ENCODE results near the gene PCCA. TPM values are rescaled to one million over a fixed set of nuclear protein-coding genes. Genes with fewer than 3 reads are reported as not detected.
"Not testable (repeated sequence)": the region's sequence is repeated elsewhere in the genome, so short reads cannot be mapped to it uniquely, and the experiment has no call there.

Gene PCCA
- total and polyA plus RNA-seq, 4 experiments from 2014 or later, result 4.4 to 9.7 (median 7.4) TPM

- intact Hi-C loops (cut with micrococcal nuclease), result no loop called here
- POLR2A ChIA-PET (ENCODE audit: partially characterized antibody), result no interaction called here
- Mint-ChIP-seq H3K27ac (no peak overlapping the region), H3K9me3 (peaks cover 0 to 8% (median 1%) of the 10 kb centered on the region in 8 donors), H3K36me3 (peaks cover 16 to 37% of the 10 kb centered on the region in 2 donors), H3K4me3 (no peak overlapping the region), H3K4me1 (no peaks in the 10 kb centered on the region), H3K27me3 (no peaks in the 10 kb centered on the region)
- Histone ChIP-seq H3K27ac (ENCODE audit: low read depth, low read length) (no peak overlapping the region), H3K27me3 (ENCODE audit: insufficient read depth, low read length) (no peaks in the 10 kb centered on the region), H3K4me1 (ENCODE audit: insufficient read depth, low read length) (no peaks in the 10 kb centered on the region), H3K9me3 (ENCODE audit: control insufficient read depth in 1 of 2, low read length in 2 of 2) (no peaks in the 10 kb centered on the region), H3K36me3 (ENCODE audit: insufficient read depth, low read length) (no peaks in the 10 kb centered on the region), H3K4me3 (ENCODE audit: low read length in 2 of 2) (no peak overlapping the region)
- DNase-seq, result no peak
- CTCF ChIA-PET (ENCODE audit: partially characterized antibody), result no interaction called here
Measured at GRCh38 chr13:100315522-100315921, 226.6 kb downstream of the PCCA start.

- peaks cover 26 to 37% of the 10 kb centered on the region in 2 donors for H3K36me3 Mint-ChIP-seq
- H3K27me3 Mint-ChIP-seq; H3K36me3 ChIP-seq (ENCODE audit: insufficient read depth, low read length); CTCF ChIA-PET (ENCODE audit: partially characterized antibody); H3K4me3 ChIP-seq (ENCODE audit: low read length in 2 of 2); H3K27ac ChIP-seq (ENCODE audit: low read depth, low read length); POLR2A ChIA-PET (ENCODE audit: partially characterized antibody); H3K9me3 ChIP-seq (ENCODE audit: control insufficient read depth in 1 of 2, low read length in 2 of 2); H3K27me3 ChIP-seq (ENCODE audit: insufficient read depth, low read length); H3K9me3 Mint-ChIP-seq; H3K4me1 ChIP-seq (ENCODE audit: insufficient read depth, low read length); H3K4me1 Mint-ChIP-seq; DNase-seq; intact Hi-C loops (cut with micrococcal nuclease); H3K4me3 Mint-ChIP-seq; H3K27ac Mint-ChIP-seq: not testable (repeated sequence)
Measured at GRCh38 chr13:100318473-100318872, 229.6 kb downstream of the PCCA start.

GRCh38 chr13:100323937-100324336 is 235.0 kb downstream of the PCCA start:
- no peak for DNase-seq
- Mint-ChIP-seq H3K4me3 (no peak overlapping the region), H3K9me3 (peaks cover 0 to 4% (median 0%) of the 10 kb centered on the region in 8 donors), H3K27ac (no peak overlapping the region), H3K4me1 (no peaks in the 10 kb centered on the region), H3K27me3 (no peaks in the 10 kb centered on the region), H3K36me3 (peaks cover 24 to 41% of the 10 kb centered on the region in 2 donors)
- Histone ChIP-seq H3K36me3 (ENCODE audit: insufficient read depth, low read length) (no peaks in the 10 kb centered on the region), H3K27ac (ENCODE audit: low read depth, low read length) (no peak overlapping the region), H3K4me1 (ENCODE audit: insufficient read depth, low read length) (no peaks in the 10 kb centered on the region), H3K27me3 (ENCODE audit: insufficient read depth, low read length) (no peaks in the 10 kb centered on the region), H3K9me3 (ENCODE audit: control insufficient read depth in 1 of 2, low read length in 2 of 2) (no peaks in the 10 kb centered on the region), H3K4me3 (ENCODE audit: low read length in 2 of 2) (no peak overlapping the region)
- ChIA-PET POLR2A (ENCODE audit: partially characterized antibody) (no interaction called here), CTCF (ENCODE audit: partially characterized antibody) (no interaction called here)
- intact Hi-C loops (cut with micrococcal nuclease), result no loop called here

GRCh38 chr13:100330662-100331061 is 241.8 kb downstream of the PCCA start:
- H3K27me3 ChIP-seq (ENCODE audit: insufficient read depth, low read length), result no peaks in the 10 kb centered on the region
- intact Hi-C loops (cut with micrococcal nuclease), result no loop called here
- Mint-ChIP-seq H3K27me3 (no peaks in the 10 kb centered on the region), H3K27ac (no peak overlapping the region), H3K4me3 (no peak overlapping the region), H3K36me3 (peaks cover 27 to 48% of the 10 kb centered on the region in 2 donors), H3K9me3 (peaks cover 0 to 18% (median 6%) of the 10 kb centered on the region in 8 donors), H3K4me1 (peaks cover 0 to 4% (median under 1%) of the 10 kb centered on the region in 4 donors)
- H3K4me3 ChIP-seq (ENCODE audit: low read length in 2 of 2), result no peak overlapping the region
- DNase-seq, result no peak
- no peaks in the 10 kb centered on the region for H3K36me3 ChIP-seq (ENCODE audit: insufficient read depth, low read length)
- no peaks in the 10 kb centered on the region for H3K4me1 ChIP-seq (ENCODE audit: insufficient read depth, low read length)
- H3K9me3 ChIP-seq (ENCODE audit: control insufficient read depth in 1 of 2, low read length in 2 of 2), result no peaks in the 10 kb centered on the region
- POLR2A ChIA-PET (ENCODE audit: partially characterized antibody), result no interaction called here
- H3K27ac ChIP-seq (ENCODE audit: low read depth, low read length), result no peak overlapping the region
- CTCF ChIA-PET (ENCODE audit: partially characterized antibody), result no interaction called here

- no peaks in the 10 kb centered on the region for H3K4me1 ChIP-seq (ENCODE audit: insufficient read depth, low read length)
- H3K4me3 Mint-ChIP-seq, result no peak overlapping the region
- H3K4me1 Mint-ChIP-seq, result peaks cover 0 to 4% (median under 1%) of the 10 kb centered on the region in 4 donors
- ChIA-PET POLR2A (ENCODE audit: partially characterized antibody) (no interaction called here), CTCF (ENCODE audit: partially characterized antibody) (no interaction called here)
- no peak overlapping the region for H3K4me3 ChIP-seq (ENCODE audit: low read length in 2 of 2)
- H3K36me3 ChIP-seq (ENCODE audit: insufficient read depth, low read length), result no peaks in the 10 kb centered on the region
- no peaks in the 10 kb centered on the region for H3K9me3 ChIP-seq (ENCODE audit: control insufficient read depth in 1 of 2, low read length in 2 of 2)
- no peak overlapping the region for H3K27ac ChIP-seq (ENCODE audit: low read depth, low read length)
- intact Hi-C loops (cut with micrococcal nuclease), result no loop called here
- H3K36me3 Mint-ChIP-seq, result peaks cover 25 to 40% of the 10 kb centered on the region in 2 donors
- DNase-seq, result no peak
- H3K27me3 ChIP-seq (ENCODE audit: insufficient read depth, low read length), result no peaks in the 10 kb centered on the region
- H3K27ac Mint-ChIP-seq, result no peak overlapping the region
- H3K27me3 Mint-ChIP-seq, result no peaks in the 10 kb centered on the region
- peaks cover 0 to 18% (median 6%) of the 10 kb centered on the region in 8 donors for H3K9me3 Mint-ChIP-seq
Measured at GRCh38 chr13:100333141-100333540, 244.2 kb downstream of the PCCA start.

GRCh38 chr13:100334214-100334613 is 245.3 kb downstream of the PCCA start:
- Histone ChIP-seq H3K4me3 (ENCODE audit: low read length in 2 of 2) (no peak overlapping the region), H3K9me3 (ENCODE audit: control insufficient read depth in 1 of 2, low read length in 2 of 2) (no peaks in the 10 kb centered on the region), H3K27me3 (ENCODE audit: insufficient read depth, low read length) (no peaks in the 10 kb centered on the region), H3K4me1 (ENCODE audit: insufficient read depth, low read length) (no peaks in the 10 kb centered on the region), H3K27ac (ENCODE audit: low read depth, low read length) (no peak overlapping the region), H3K36me3 (ENCODE audit: insufficient read depth, low read length) (no peaks in the 10 kb centered on the region)
- intact Hi-C loops (cut with micrococcal nuclease), result no loop called here
- CTCF ChIA-PET (ENCODE audit: partially characterized antibody), result no interaction called here
- H3K4me1 Mint-ChIP-seq, result peaks cover 0 to 4% (median under 1%) of the 10 kb centered on the region in 4 donors
- H3K9me3 Mint-ChIP-seq, result peaks cover 0 to 18% (median 5%) of the 10 kb centered on the region in 8 donors
- POLR2A ChIA-PET (ENCODE audit: partially characterized antibody), result no interaction called here
- no peak overlapping the region for H3K4me3 Mint-ChIP-seq
- no peaks in the 10 kb centered on the region for H3K27me3 Mint-ChIP-seq
- no peak overlapping the region for H3K27ac Mint-ChIP-seq
- no peak for DNase-seq
- peaks cover 23 to 35% of the 10 kb centered on the region in 2 donors for H3K36me3 Mint-ChIP-seq

GRCh38 chr13:100336795-100337516 is 248.1 kb downstream of the PCCA start:
- CTCF ChIA-PET (ENCODE audit: partially characterized antibody), result no interaction called here
- H3K4me3 Mint-ChIP-seq, result no peak overlapping the region
- peak overlapping the region in 1 of 7 donors; percentile 11 for H3K27ac Mint-ChIP-seq
- POLR2A ChIA-PET (ENCODE audit: partially characterized antibody), result no interaction called here
- DNase-seq, result no peak
- peaks cover 0 to 18% (median 5%) of the 10 kb centered on the region in 8 donors for H3K9me3 Mint-ChIP-seq
- peaks cover 22 to 37% of the 10 kb centered on the region in 2 donors for H3K36me3 Mint-ChIP-seq
- H3K4me1 ChIP-seq (ENCODE audit: insufficient read depth, low read length), result peaks cover 14% of the 10 kb centered on the region
- no peaks in the 10 kb centered on the region for H3K36me3 ChIP-seq (ENCODE audit: insufficient read depth, low read length)
- no peak overlapping the region for H3K4me3 ChIP-seq (ENCODE audit: low read length in 2 of 2)
- no peaks in the 10 kb centered on the region for H3K27me3 ChIP-seq (ENCODE audit: insufficient read depth, low read length)
- H3K27ac ChIP-seq (ENCODE audit: low read depth, low read length), result no peak overlapping the region
- peaks cover 16 to 19% (median 17%) of the 10 kb centered on the region in 4 donors for H3K4me1 Mint-ChIP-seq
- H3K9me3 ChIP-seq (ENCODE audit: control insufficient read depth in 1 of 2, low read length in 2 of 2), result no peaks in the 10 kb centered on the region
- intact Hi-C loops (cut with micrococcal nuclease), result no loop called here
- H3K27me3 Mint-ChIP-seq, result no peaks in the 10 kb centered on the region
